GM23338 (cell line): ENCODE measurements around the gene CNTNAP2. TPM values are rescaled to one million over a fixed set of nuclear protein-coding genes. Genes with fewer than 3 reads are reported as not detected.

ENCODE experiments used
- ATAC-seq: fragments of 200-7000 bp; cut with Tn5 transposase; 3 replicates; pipeline ENCODE4 v1.9.1; 2020
- DNase-seq: peaks from one replicate; pipeline ENCODE4 v3.0.0-alpha.2; 2015; ENCODE audit warnings: low spot score
- H2AFZ ChIP-seq: fragments of 200-600 bp; sonication (generic); 2 replicates; pipeline ENCODE4 v1.8.0; 2016; ENCODE audit warnings: antibody characterized with exemption, mild to moderate bottlenecking, moderate library complexity
- H3F3A ChIP-seq: fragments of 200-600 bp; sonication (generic); replicated peaks from 2 replicates; pipeline ENCODE4 v1.8.0; 2017; ENCODE audit warnings: antibody characterized with exemption, mixed run types, low read depth
- H3K27ac ChIP-seq: fragments of 200-600 bp; sonication (generic); 2 replicates; pipeline ENCODE4 v1.6.1; 2016; ENCODE audit warnings: low read depth
- H3K27me3 ChIP-seq: fragments of 200-600 bp; sonication (generic); 2 replicates; pipeline ENCODE4 v1.8.0; 2016; ENCODE audit warnings: mild to moderate bottlenecking, mixed run types, moderate library complexity; ENCODE audit not compliant: insufficient read depth
- H3K36me3 ChIP-seq: fragments of 200-600 bp; sonication (generic); 2 replicates; pipeline ENCODE4 v1.8.0; 2016; ENCODE audit warnings: mild to moderate bottlenecking; ENCODE audit not compliant: insufficient read depth
- H3K4me1 ChIP-seq: fragments of 200-600 bp; sonication (generic); 2 replicates; pipeline ENCODE4 v1.8.0; 2016; ENCODE audit warnings: mild to moderate bottlenecking, moderate library complexity; ENCODE audit not compliant: insufficient read depth
- H3K4me2 ChIP-seq: fragments of 200-600 bp; sonication (generic); 2 replicates; pipeline ENCODE4 v1.7.1; 2017; ENCODE audit warnings: mixed run types
- H3K4me3 ChIP-seq: fragments of 200-600 bp; sonication (generic); 2 replicates; pipeline ENCODE4 v1.6.1; 2016; ENCODE audit warnings: mixed run types
- H3K79me2 ChIP-seq: fragments of 200-600 bp; sonication (generic); replicated peaks from 2 replicates; pipeline ENCODE4 v1.8.0; 2017; ENCODE audit warnings: mild to moderate bottlenecking; ENCODE audit not compliant: insufficient read depth
- H3K9me2 ChIP-seq: fragments of 200-600 bp; sonication (generic); 2 replicates; pipeline ENCODE4 v1.8.0; 2017; ENCODE audit not compliant: insufficient read depth
- H4K20me1 ChIP-seq: fragments of 200-600 bp; sonication (generic); replicated peaks from 2 replicates; pipeline ENCODE4 v1.8.0; 2017; ENCODE audit warnings: mild to moderate bottlenecking; ENCODE audit not compliant: insufficient read depth
- H3K27ac Mint-ChIP-seq: 2 replicates; pipeline ENCODE4 v1.8.0; 2020; ENCODE audit warnings: inconsistent platforms, mild to moderate bottlenecking, moderate library complexity, mixed read lengths
- H3K27me3 Mint-ChIP-seq: 3 replicates; pipeline ENCODE4 v1.8.0; 2022; ENCODE audit warnings: low read depth, mild to moderate bottlenecking, moderate library complexity, mixed read lengths, inconsistent platforms; ENCODE audit not compliant: insufficient read depth, poor library complexity
- H3K36me3 Mint-ChIP-seq: 3 replicates; pipeline ENCODE4 v1.8.0; 2021; ENCODE audit warnings: low read depth, mild to moderate bottlenecking, inconsistent platforms, moderate library complexity, mixed read lengths
- H3K4me1 Mint-ChIP-seq: 3 replicates; pipeline ENCODE4 v1.8.0; 2020; ENCODE audit warnings: mild to moderate bottlenecking, inconsistent platforms, mixed read lengths
- H3K4me3 Mint-ChIP-seq: 3 replicates; pipeline ENCODE4 v1.8.0; 2021; ENCODE audit warnings: moderate library complexity, mild to moderate bottlenecking, inconsistent platforms, mixed read lengths
- H3K9me3 Mint-ChIP-seq: 3 replicates; pipeline ENCODE4 v1.8.0; 2020; ENCODE audit warnings: moderate library complexity, mild to moderate bottlenecking, inconsistent platforms, mixed read lengths
- ETS1 ChIP-seq: IDR thresholded peaks from 2 replicates; pipeline ENCODE4 v1.6.1; 2016; ENCODE audit warnings: antibody characterized with exemption
- NANOG ChIP-seq: IDR thresholded peaks from 2 replicates; pipeline ENCODE4 v1.6.1; 2016; ENCODE audit warnings: antibody characterized with exemption, borderline replicate concordance
- STAT1 ChIP-seq: IDR thresholded peaks from one replicate; pipeline ENCODE4 v1.6.1; 2016; ENCODE audit warnings: antibody characterized with exemption; ENCODE audit not compliant: unreplicated experiment
- ZNF114 ChIP-seq: fragments of 250-450 bp; sonication (Bioruptor Pico); IDR thresholded peaks from 2 replicates; pipeline ENCODE4 v1.5.0; 2020; ENCODE audit warnings: mild to moderate bottlenecking, moderate library complexity
- ZNF331 ChIP-seq: fragments of 250-450 bp; sonication (Bioruptor Pico); IDR thresholded peaks from 2 replicates; pipeline ENCODE4 v1.5.0; 2020; ENCODE audit warnings: low read depth, mild to moderate bottlenecking, moderate library complexity
- polyA plus RNA-seq: library from polyadenylated mRNA; unstranded; fragments of >200 nt; fragmentation: Nextera tagmentation; extraction: Ambion mirVana; gene quantifications from 2 replicates; pipeline ENCODE4 v1.2.1, GENCODE V29; 2016
- total RNA-seq: library from RNA; depleted of rRNA; stranded (reverse); fragments of >200 nt; shearing (Covaris generic); gene quantifications from 2 replicates; pipeline ENCODE4 v1.2.3, GENCODE V29; 2014
- TF ChIP-seq, protein P1 (sequence below), 2 experiments: fragments of 200-600 bp in 1 of 2; sonication (generic) in 1 of 2; conservative IDR thresholded peaks; 2 replicates each; pipeline versions ENCODE4 v1.5.1 to v1.6.1; 2016 to 2017; ENCODE audit warnings: antibody characterized with exemption in 2 of 2, low read depth in 2 of 2, mild to moderate bottlenecking in 2 of 2, moderate library complexity in 1 of 2
- TF ChIP-seq, protein P2 (sequence below): fragments of 250-450 bp; sonication (Bioruptor Pico); IDR thresholded peaks from 2 replicates; pipeline ENCODE4 v1.5.0; 2020; ENCODE audit warnings: mild to moderate bottlenecking, moderate library complexity

CNTNAP2 gene
- total and polyA plus RNA-seq, 2 experiments from 2014 or later: 38.2 to 61.3 TPM

DNA sequence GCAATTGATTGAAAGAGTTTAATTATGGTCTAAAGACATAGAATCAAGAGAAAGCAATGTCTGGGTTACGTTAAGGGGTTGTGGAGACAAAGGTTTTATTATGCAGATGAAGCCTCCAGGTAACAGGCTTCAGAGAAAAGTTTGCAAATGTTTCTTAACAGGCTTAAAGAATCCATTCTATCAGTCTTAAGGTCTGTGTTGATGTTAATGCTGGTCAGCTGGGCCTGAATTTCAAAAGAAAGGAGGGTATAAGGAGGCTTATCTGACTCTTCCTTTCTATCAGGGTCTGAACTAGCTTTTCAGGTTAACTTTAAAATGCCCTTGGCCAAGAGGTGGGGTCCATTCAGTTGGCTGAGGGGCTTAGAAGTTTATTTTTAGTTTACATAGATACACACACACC, 1469.5 kb downstream of the CNTNAP2 start:
- H3F3A ChIP-seq: 0 out of 2 replicates have a peak, but pooled peaks cover 4% of the 10 kb centered on the region
- no peak overlapping the region for H2AFZ ChIP-seq
- TF ChIP-seq STAT1: no peak
- TF ChIP-seq ZNF114: no peak
- TF ChIP-seq, protein P1, sequence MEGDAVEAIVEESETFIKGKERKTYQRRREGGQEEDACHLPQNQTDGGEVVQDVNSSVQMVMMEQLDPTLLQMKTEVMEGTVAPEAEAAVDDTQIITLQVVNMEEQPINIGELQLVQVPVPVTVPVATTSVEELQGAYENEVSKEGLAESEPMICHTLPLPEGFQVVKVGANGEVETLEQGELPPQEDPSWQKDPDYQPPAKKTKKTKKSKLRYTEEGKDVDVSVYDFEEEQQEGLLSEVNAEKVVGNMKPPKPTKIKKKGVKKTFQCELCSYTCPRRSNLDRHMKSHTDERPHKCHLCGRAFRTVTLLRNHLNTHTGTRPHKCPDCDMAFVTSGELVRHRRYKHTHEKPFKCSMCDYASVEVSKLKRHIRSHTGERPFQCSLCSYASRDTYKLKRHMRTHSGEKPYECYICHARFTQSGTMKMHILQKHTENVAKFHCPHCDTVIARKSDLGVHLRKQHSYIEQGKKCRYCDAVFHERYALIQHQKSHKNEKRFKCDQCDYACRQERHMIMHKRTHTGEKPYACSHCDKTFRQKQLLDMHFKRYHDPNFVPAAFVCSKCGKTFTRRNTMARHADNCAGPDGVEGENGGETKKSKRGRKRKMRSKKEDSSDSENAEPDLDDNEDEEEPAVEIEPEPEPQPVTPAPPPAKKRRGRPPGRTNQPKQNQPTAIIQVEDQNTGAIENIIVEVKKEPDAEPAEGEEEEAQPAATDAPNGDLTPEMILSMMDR (conservative IDR thresholded peaks at IDR 0.05; ENCODE audit: low read depth in 2 of 2): no peak
- TF ChIP-seq, protein P2, sequence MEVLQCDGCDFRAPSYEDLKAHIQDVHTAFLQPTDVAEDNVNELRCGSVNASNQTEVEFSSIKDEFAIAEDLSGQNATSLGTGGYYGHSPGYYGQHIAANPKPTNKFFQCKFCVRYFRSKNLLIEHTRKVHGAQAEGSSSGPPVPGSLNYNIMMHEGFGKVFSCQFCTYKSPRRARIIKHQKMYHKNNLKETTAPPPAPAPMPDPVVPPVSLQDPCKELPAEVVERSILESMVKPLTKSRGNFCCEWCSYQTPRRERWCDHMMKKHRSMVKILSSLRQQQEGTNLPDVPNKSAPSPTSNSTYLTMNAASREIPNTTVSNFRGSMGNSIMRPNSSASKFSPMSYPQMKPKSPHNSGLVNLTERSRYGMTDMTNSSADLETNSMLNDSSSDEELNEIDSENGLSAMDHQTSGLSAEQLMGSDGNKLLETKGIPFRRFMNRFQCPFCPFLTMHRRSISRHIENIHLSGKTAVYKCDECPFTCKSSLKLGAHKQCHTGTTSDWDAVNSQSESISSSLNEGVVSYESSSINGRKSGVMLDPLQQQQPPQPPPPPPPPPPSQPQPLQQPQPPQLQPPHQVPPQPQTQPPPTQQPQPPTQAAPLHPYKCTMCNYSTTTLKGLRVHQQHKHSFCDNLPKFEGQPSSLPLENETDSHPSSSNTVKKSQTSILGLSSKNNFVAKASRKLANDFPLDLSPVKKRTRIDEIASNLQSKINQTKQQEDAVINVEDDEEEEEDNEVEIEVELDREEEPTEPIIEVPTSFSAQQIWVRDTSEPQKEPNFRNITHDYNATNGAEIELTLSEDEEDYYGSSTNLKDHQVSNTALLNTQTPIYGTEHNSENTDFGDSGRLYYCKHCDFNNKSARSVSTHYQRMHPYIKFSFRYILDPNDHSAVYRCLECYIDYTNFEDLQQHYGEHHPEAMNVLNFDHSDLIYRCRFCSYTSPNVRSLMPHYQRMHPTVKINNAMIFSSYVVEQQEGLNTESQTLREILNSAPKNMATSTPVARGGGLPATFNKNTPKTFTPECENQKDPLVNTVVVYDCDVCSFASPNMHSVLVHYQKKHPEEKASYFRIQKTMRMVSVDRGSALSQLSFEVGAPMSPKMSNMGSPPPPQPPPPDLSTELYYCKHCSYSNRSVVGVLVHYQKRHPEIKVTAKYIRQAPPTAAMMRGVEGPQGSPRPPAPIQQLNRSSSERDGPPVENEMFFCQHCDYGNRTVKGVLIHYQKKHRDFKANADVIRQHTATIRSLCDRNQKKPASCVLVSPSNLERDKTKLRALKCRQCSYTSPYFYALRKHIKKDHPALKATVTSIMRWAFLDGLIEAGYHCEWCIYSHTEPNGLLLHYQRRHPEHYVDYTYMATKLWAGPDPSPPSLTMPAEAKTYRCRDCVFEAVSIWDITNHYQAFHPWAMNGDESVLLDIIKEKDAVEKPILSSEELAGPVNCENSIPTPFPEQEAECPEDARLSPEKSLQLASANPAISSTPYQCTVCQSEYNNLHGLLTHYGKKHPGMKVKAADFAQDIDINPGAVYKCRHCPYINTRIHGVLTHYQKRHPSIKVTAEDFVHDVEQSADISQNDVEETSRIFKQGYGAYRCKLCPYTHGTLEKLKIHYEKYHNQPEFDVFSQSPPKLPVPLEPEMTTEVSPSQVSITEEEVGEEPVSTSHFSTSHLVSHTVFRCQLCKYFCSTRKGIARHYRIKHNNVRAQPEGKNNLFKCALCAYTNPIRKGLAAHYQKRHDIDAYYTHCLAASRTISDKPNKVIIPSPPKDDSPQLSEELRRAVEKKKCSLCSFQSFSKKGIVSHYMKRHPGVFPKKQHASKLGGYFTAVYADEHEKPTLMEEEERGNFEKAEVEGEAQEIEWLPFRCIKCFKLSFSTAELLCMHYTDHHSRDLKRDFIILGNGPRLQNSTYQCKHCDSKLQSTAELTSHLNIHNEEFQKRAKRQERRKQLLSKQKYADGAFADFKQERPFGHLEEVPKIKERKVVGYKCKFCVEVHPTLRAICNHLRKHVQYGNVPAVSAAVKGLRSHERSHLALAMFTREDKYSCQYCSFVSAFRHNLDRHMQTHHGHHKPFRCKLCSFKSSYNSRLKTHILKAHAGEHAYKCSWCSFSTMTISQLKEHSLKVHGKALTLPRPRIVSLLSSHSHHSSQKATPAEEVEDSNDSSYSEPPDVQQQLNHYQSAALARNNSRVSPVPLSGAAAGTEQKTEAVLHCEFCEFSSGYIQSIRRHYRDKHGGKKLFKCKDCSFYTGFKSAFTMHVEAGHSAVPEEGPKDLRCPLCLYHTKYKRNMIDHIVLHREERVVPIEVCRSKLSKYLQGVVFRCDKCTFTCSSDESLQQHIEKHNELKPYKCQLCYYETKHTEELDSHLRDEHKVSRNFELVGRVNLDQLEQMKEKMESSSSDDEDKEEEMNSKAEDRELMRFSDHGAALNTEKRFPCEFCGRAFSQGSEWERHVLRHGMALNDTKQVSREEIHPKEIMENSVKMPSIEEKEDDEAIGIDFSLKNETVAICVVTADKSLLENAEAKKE (CRISPR knock-in tag): no peak
- no peak for TF ChIP-seq ZNF331
- TF ChIP-seq ETS1: no peak
- TF ChIP-seq NANOG: no peak
- Mint-ChIP-seq H3K9me3 (peaks cover 17% of the 10 kb centered on the region), H3K27ac (peak overlapping the region; percentile 69), H3K27me3 (no peaks in the 10 kb centered on the region), H3K4me3 (peak overlapping the region; percentile 30), H3K4me1 (peaks cover 24% of the 10 kb centered on the region), H3K36me3 (peaks cover 5% of the 10 kb centered on the region; the same call in 1 of the 3 replicates)
- DNase-seq (peak; percentile 20), ATAC-seq (peak; percentile 86)
- no peaks in the 10 kb centered on the region for H3K79me2 ChIP-seq
- no peaks in the 10 kb centered on the region for H3K9me2 ChIP-seq
- 0 out of 2 replicates have a peak overlapping the region, but pooled peaks have one; percentile 3 for H3K4me2 ChIP-seq
- H3K27ac ChIP-seq: no peak overlapping the region
- peaks cover 11% of the 10 kb centered on the region for H3K4me1 ChIP-seq
- H3K27me3 ChIP-seq: no peaks in the 10 kb centered on the region
- H3K4me3 ChIP-seq: no peak overlapping the region
- no peaks in the 10 kb centered on the region for H4K20me1 ChIP-seq
- no peaks in the 10 kb centered on the region for H3K36me3 ChIP-seq
